Memory B cell (primary cell): ENCODE measurements around the gene ATP8B4.

Experiments
- ATAC-seq: fragments of 150-1000 bp; cut with Tn5 transposase; 2 replicates; pipeline ENCODE4 v1.10.0; 2021; ENCODE audit warnings: low read depth, mild to moderate bottlenecking, moderate library complexity
- DNase-seq, 2 donors: peaks; one replicate each; pipeline ENCODE4 v3.0.0; 2022; ENCODE audit warnings: low spot score in 2 of 2
- H3K27ac Mint-ChIP-seq: one replicate; pipeline ENCODE4 v1.8.0; 2022; ENCODE audit warnings: mild to moderate bottlenecking, moderate library complexity, mixed read lengths
- H3K27me3 Mint-ChIP-seq: one replicate; pipeline ENCODE4 v1.8.0; 2022; ENCODE audit warnings: mixed read lengths
- H3K36me3 Mint-ChIP-seq: one replicate; pipeline ENCODE4 v1.8.0; 2022; ENCODE audit warnings: mild to moderate bottlenecking, mixed read lengths
- H3K4me1 Mint-ChIP-seq: one replicate; pipeline ENCODE4 v1.8.0; 2022; ENCODE audit warnings: mixed read lengths
- H3K4me3 Mint-ChIP-seq: one replicate; pipeline ENCODE4 v1.8.0; 2022; ENCODE audit warnings: mild to moderate bottlenecking, moderate library complexity, mixed read lengths
- H3K9me3 Mint-ChIP-seq: one replicate; pipeline ENCODE4 v1.8.0; 2022; ENCODE audit warnings: mixed read lengths

Gene ATP8B4

GRCh38 chr15:50148362-50148963, 29.4 kb upstream of the ATP8B4 start:
- Mint-ChIP-seq H3K9me3 (no peaks in the 10 kb centered on the region), H3K27ac (no peak overlapping the region), H3K4me1 (peaks cover 3% of the 10 kb centered on the region), H3K36me3 (no peaks in the 10 kb centered on the region), H3K27me3 (no peaks in the 10 kb centered on the region), H3K4me3 (no peak overlapping the region)
- DNase-seq = no peak
- ATAC-seq = no peak

DNA sequence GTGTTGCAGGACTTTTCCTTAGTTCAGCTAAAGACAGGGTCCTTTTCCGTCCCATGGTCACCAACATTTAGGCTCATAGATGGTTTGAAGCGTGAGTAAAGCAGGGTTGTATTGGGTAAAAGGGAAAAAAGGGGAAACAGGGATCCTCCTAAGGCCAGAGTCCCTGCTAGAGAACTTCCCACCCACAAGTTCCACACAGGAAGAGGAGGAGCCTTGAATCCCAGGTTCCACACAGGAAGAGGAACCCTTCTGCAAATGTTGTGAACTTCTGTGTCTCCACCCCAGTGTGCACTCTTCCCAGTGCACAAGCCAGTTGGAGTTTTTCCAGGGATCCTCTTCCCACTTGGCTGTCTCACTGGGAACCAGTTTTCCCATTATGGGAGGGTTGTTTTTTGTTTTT, 27.6 kb upstream of the ATP8B4 start:
- Mint-ChIP-seq H3K27ac (no peak overlapping the region), H3K9me3 (no peaks in the 10 kb centered on the region), H3K4me1 (peaks cover 3% of the 10 kb centered on the region), H3K27me3 (no peaks in the 10 kb centered on the region), H3K4me3 (no peak overlapping the region), H3K36me3 (no peaks in the 10 kb centered on the region)
- ATAC-seq (no peak), DNase-seq (no peak)

DNA sequence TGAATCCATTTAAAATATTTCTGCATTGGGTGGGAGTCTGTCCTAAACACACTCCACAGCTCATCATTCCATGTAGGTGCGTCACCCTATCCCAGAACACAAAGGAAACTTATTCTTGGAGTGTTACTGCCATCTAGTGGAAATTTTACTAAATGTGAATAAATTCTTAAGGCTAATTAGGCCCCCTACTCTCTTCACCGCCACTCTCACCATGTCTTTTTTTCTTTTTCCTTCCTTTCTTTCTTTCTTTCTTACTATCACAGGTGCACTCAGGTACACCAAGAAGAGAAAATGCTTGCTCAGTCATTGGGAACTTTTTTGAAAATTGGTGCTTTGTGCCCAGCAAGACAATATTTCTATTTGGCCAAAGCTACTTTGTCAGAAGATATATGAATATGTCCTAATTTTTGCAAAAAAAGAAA, 26.4 kb upstream of the ATP8B4 start:
- Mint-ChIP-seq H3K9me3 (no peaks in the 10 kb centered on the region), H3K27ac (no peak overlapping the region), H3K4me1 (peaks cover 3% of the 10 kb centered on the region), H3K27me3 (no peaks in the 10 kb centered on the region), H3K4me3 (no peak overlapping the region), H3K36me3 (no peaks in the 10 kb centered on the region)
- DNase-seq = peak in 1 of 2 donors; percentile 31
- peak; percentile 53 for ATAC-seq

DNA sequence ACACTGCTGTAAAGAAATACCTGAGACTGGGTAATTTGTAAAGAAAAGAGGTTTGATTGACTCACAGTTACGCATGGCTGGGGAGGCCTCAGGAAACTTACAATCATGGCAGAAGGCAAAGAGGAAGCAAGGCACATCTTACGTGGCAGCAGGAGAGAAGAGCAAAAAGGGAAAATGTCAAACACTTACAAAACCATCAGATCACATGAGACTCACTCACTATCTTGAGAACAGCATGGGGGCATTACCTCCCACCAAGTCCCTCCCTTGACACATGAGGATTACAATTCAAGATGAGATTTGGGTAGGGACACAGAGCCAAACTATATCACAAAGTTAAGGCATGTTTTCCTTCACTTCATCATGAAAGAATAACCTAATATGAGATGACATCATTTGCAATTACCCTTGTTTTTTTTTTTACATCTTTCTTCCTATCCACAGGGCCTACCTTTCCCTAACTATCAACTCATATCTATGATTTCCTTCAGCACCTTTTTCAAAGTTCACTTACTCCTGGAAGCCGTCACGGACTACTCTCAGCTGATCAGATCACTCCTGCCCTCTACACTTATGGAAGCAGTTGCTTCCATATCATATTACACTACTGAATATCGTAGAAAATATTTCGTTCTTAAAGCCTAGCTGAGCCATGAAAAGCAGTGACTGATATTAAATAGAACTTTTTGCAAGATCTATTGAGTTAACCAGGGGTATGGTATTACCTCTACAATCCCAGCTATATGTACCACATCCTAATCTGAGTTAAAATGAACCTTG, 25.5 kb upstream of the ATP8B4 start:
- H3K9me3 Mint-ChIP-seq = no peaks in the 10 kb centered on the region
- no peak for DNase-seq
- no peak for ATAC-seq
- no peak overlapping the region for H3K4me3 Mint-ChIP-seq
- H3K27ac Mint-ChIP-seq = peak overlapping the region; percentile 19
- no peaks in the 10 kb centered on the region for H3K27me3 Mint-ChIP-seq
- no peaks in the 10 kb centered on the region for H3K36me3 Mint-ChIP-seq
- peaks cover 3% of the 10 kb centered on the region for H3K4me1 Mint-ChIP-seq

GRCh38 chr15:50143255-50143860, 24.3 kb upstream of the ATP8B4 start:
- H3K36me3 Mint-ChIP-seq = no peaks in the 10 kb centered on the region
- no peaks in the 10 kb centered on the region for H3K9me3 Mint-ChIP-seq
- peaks cover 1% of the 10 kb centered on the region for H3K27me3 Mint-ChIP-seq
- no peak overlapping the region for H3K27ac Mint-ChIP-seq
- H3K4me1 Mint-ChIP-seq = peaks cover 3% of the 10 kb centered on the region
- DNase-seq = no peak
- no peak for ATAC-seq
- no peak overlapping the region for H3K4me3 Mint-ChIP-seq

GRCh38 chr15:50141856-50142255, 22.8 kb upstream of the ATP8B4 start:
- peaks cover 3% of the 10 kb centered on the region for H3K4me1 Mint-ChIP-seq
- no peak for ATAC-seq

GRCh38 chr15:50140983-50141382, 21.9 kb upstream of the ATP8B4 start:
- ATAC-seq (no peak), DNase-seq (no peak)
- H3K27ac Mint-ChIP-seq = no peak overlapping the region
- no peak overlapping the region for H3K4me3 Mint-ChIP-seq
- H3K9me3 Mint-ChIP-seq = no peaks in the 10 kb centered on the region
- peaks cover 4% of the 10 kb centered on the region for H3K4me1 Mint-ChIP-seq
- peaks cover 1% of the 10 kb centered on the region for H3K27me3 Mint-ChIP-seq
- H3K36me3 Mint-ChIP-seq = no peaks in the 10 kb centered on the region

More at GRCh38 chr15:50141856-50142255, 22.8 kb upstream of the ATP8B4 start:
- DNase-seq = no peak
- Mint-ChIP-seq H3K9me3 (no peaks in the 10 kb centered on the region), H3K27ac (no peak overlapping the region), H3K4me3 (no peak overlapping the region), H3K27me3 (peaks cover 1% of the 10 kb centered on the region), H3K36me3 (no peaks in the 10 kb centered on the region)

DNA sequence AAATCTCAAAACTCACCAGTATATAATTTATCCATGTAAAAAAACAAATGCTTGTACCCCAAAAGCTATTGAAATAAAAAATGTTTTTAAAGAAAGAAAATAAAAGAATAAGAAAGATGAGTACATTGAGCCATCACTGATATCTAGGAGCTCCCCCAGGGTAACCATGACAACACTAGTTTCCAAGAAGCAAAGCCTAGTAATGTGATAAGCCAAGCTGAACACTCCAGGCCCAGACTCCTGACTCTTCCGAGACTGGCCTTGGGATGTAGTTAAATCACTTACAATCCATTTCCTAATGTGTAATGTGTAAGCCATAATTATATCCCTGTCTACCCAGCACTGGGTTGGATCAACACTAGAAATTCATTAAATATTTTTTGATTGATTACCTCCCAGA, 21.1 kb upstream of the ATP8B4 start:
- Mint-ChIP-seq H3K4me1 (peaks cover 6% of the 10 kb centered on the region), H3K9me3 (no peaks in the 10 kb centered on the region), H3K27me3 (peaks cover 1% of the 10 kb centered on the region), H3K36me3 (no peaks in the 10 kb centered on the region), H3K27ac (no peak overlapping the region), H3K4me3 (no peak overlapping the region)
- DNase-seq (no peak), ATAC-seq (no peak)

- ATAC-seq = no peak
- no peak overlapping the region for H3K4me3 Mint-ChIP-seq
- no peak for DNase-seq
- H3K36me3 Mint-ChIP-seq = no peaks in the 10 kb centered on the region
- H3K27me3 Mint-ChIP-seq = peaks cover 1% of the 10 kb centered on the region
- H3K4me1 Mint-ChIP-seq = peaks cover 13% of the 10 kb centered on the region
- H3K27ac Mint-ChIP-seq = no peak overlapping the region
- H3K9me3 Mint-ChIP-seq = no peaks in the 10 kb centered on the region
These were observed 19.4 kb upstream of the ATP8B4 start for GRCh38 chr15:50138391-50138790.

GRCh38 chr15:50137893-50138292, 18.9 kb upstream of the ATP8B4 start:
- no peaks in the 10 kb centered on the region for H3K36me3 Mint-ChIP-seq
- no peaks in the 10 kb centered on the region for H3K9me3 Mint-ChIP-seq
- no peak overlapping the region for H3K4me3 Mint-ChIP-seq
- H3K4me1 Mint-ChIP-seq = peaks cover 13% of the 10 kb centered on the region
- DNase-seq (no peak), ATAC-seq (no peak)
- H3K27ac Mint-ChIP-seq = no peak overlapping the region
- peaks cover 1% of the 10 kb centered on the region for H3K27me3 Mint-ChIP-seq

DNA sequence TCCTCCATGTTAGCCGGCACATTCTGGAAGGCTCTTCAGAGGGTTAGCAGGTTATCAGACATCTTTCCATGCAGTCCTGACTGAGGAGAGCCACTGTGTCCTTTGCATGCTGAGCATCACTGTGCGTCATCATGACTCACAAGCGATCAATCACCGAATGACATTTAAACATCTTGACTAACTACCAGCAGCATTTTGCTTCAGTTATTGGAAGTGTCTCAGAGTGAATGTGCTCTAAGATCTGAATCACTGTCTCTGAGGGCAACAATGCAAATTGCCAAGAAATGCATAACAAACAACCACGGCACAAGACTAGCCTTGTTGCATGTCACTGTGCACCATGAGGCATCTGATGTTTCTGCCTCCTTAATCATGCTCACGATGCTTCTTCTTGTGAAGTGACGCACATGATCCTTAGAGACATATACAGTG, 18.3 kb upstream of the ATP8B4 start:
- H3K4me1 Mint-ChIP-seq = peaks cover 13% of the 10 kb centered on the region
- ATAC-seq (no peak), DNase-seq (no peak)
- no peaks in the 10 kb centered on the region for H3K36me3 Mint-ChIP-seq
- no peak overlapping the region for H3K27ac Mint-ChIP-seq
- no peaks in the 10 kb centered on the region for H3K9me3 Mint-ChIP-seq
- H3K27me3 Mint-ChIP-seq = peaks cover 1% of the 10 kb centered on the region
- H3K4me3 Mint-ChIP-seq = no peak overlapping the region

DNA sequence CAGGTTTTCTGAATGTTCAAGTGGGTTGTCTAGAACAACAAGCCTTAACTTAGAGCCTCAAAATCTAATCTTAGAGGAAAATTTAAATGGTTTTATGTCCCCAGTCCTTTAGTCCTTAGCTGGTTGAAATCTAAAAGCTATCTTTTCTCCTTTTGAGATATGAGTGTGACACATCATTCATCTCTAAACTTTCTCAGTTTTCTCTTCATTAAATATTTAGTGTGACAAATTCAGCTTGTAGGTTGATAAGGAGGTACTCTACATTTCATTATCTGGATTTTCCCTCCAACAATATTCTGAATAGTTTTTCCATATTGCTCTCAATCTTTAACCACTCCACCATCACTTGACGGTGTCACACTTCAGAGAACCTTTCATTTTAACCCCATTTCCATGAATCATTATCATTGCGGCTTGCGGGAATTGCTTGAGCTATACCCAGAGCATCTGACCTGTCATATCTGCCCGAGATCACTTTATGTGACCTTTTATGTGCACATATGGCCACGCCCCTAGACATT, 16.1 kb upstream of the ATP8B4 start:
- peaks cover 13% of the 10 kb centered on the region for H3K4me1 Mint-ChIP-seq
- H3K27ac Mint-ChIP-seq = no peak overlapping the region
- peaks cover 1% of the 10 kb centered on the region for H3K27me3 Mint-ChIP-seq
- H3K9me3 Mint-ChIP-seq = no peaks in the 10 kb centered on the region
- H3K4me3 Mint-ChIP-seq = no peak overlapping the region
- DNase-seq (no peak), ATAC-seq (no peak)
- no peaks in the 10 kb centered on the region for H3K36me3 Mint-ChIP-seq

DNA sequence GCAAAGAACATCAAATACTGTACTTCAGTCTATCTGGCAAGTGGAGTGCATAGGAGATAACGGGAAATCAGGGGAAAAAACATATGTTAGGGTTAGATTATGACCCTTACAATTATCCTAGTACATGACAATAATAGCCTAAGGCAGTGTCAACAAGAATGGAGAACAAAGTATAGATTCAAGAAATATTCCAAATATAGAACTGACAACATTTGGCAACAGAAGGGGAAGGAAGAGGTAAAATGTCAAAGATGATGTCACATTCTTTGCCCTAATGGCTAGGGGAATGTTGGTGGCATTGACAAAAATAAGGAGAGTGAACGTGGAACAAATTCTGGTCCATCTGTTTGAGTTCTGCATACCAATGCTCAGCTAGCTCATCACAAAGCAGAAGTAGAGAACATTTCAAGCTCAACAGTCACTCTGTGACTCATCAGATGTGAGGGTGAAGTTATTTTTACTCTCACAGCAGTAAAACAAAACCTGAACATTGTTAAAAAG, 15.5 kb upstream of the ATP8B4 start:
- Mint-ChIP-seq H3K27me3 (peaks cover 1% of the 10 kb centered on the region), H3K4me1 (peaks cover 13% of the 10 kb centered on the region), H3K27ac (peak overlapping the region; percentile 5), H3K9me3 (no peaks in the 10 kb centered on the region), H3K36me3 (no peaks in the 10 kb centered on the region), H3K4me3 (no peak overlapping the region)
- no peak for DNase-seq
- peak; percentile 53 for ATAC-seq
